ENCODE measurements around the gene GABARAP. TPM values are rescaled to one million over a fixed set of nuclear protein-coding genes. Genes with fewer than 3 reads are reported as not detected.
A peak's percentile ranks its signal among the peaks of the same experiment; 100 is the strongest.

Gene GABARAP
- total and polyA plus RNA-seq, 2 of the 13 experiments (the other 11 are each of a cell fraction or from before 2014, with no cell fraction given): 161 to 310 TPM

- TF ChIP-seq YY1 (IDR thresholded peaks at IDR 0.05; ENCODE audit: insufficient read depth, insufficient replicate concordance, low read depth, low read length) (peak; percentile 38), CREB3 (CRISPR knock-in tag; IDR thresholded peaks at IDR 0.05) (no peak), ZUFSP (CRISPR knock-in tag; IDR thresholded peaks at IDR 0.05; ENCODE audit: borderline replicate concordance) (no peak), MED13 (CRISPR knock-in tag; IDR thresholded peaks at IDR 0.05) (no peak), ZBTB39 (CRISPR knock-in tag; IDR thresholded peaks at IDR 0.05) (0 out of 2 replicates have a peak, but pooled peaks have one; percentile 51), ZNF768 (CRISPR knock-in tag; IDR thresholded peaks at IDR 0.05) (peak; percentile 63; the same call in 1 of the 2 replicates), ZNF614 (CRISPR knock-in tag; IDR thresholded peaks at IDR 0.05; ENCODE audit: borderline replicate concordance) (peak; percentile 73; the same call in 1 of the 2 replicates), AHR (CRISPR knock-in tag; IDR thresholded peaks at IDR 0.05) (peak; percentile 59; the same call in 1 of the 2 replicates), RCOR2 (CRISPR knock-in tag; IDR thresholded peaks at IDR 0.05) (0 out of 2 replicates have a peak, but pooled peaks have one; percentile 9), NFIB (CRISPR knock-in tag; IDR thresholded peaks at IDR 0.05; ENCODE audit: borderline replicate concordance) (no peak), ZBTB10 (CRISPR knock-in tag; IDR thresholded peaks at IDR 0.05; ENCODE audit: borderline replicate concordance) (no peak), TAF1 (CRISPR knock-in tag; IDR thresholded peaks at IDR 0.05) (peak; percentile 36; the same call in 1 of the 2 replicates), ARNT2 (CRISPR knock-in tag; IDR thresholded peaks at IDR 0.05; ENCODE audit: low read depth) (peak; percentile 81), ZNF253 (CRISPR knock-in tag; IDR thresholded peaks at IDR 0.05; ENCODE audit: borderline replicate concordance) (peak; percentile 84; the same call in 1 of the 2 replicates), ZNF616 (CRISPR knock-in tag; IDR thresholded peaks at IDR 0.05; ENCODE audit: low read depth) (no peak), TSC22D2 (CRISPR knock-in tag; IDR thresholded peaks at IDR 0.05; ENCODE audit: borderline replicate concordance) (peak; percentile 42; the same call in 1 of the 2 replicates), SMC3 (IDR thresholded peaks at IDR 0.05; ENCODE audit: low read length) (peak; percentile 90), HNRNPK (IDR thresholded peaks at IDR 0.05; ENCODE audit: low read depth, low read length, poor library complexity, severe bottlenecking) (no peak), ZNF639 (CRISPR knock-in tag; conservative IDR thresholded peaks at IDR 0.05) (0 out of 2 replicates have a peak, but pooled peaks have one; percentile 27)
Observed at GRCh38 chr17:7280519-7281073, 38.3 kb upstream of the GABARAP start (continued).
